ENCODE data around the gene WASL.
"Not testable (repeated sequence)": the region's sequence is repeated elsewhere in the genome, so short reads cannot be mapped to it uniquely, and the experiment has no call there.

Gene WASL

GRCh38 chr7:123750389-123751230 is 1.8 kb upstream of the WASL start:
- Mint-ChIP-seq H3K4me3 (no peak overlapping the region), H3K9me3 (no peaks in the 10 kb centered on the region), H3K4me1 (peaks cover 32% of the 10 kb centered on the region), H3K27ac (no peak overlapping the region), H3K36me3 (peaks cover 23% of the 10 kb centered on the region)
- DNase-seq (ENCODE audit: low spot score in 2 of 2): no peak
- no peak for ATAC-seq

- peak overlapping the region; percentile 92 for H3K27ac Mint-ChIP-seq
- peak; percentile 33 for ATAC-seq
- H3K9me3 Mint-ChIP-seq: no peaks in the 10 kb centered on the region
- H3K4me1 Mint-ChIP-seq: peaks cover 42% of the 10 kb centered on the region
- H3K36me3 Mint-ChIP-seq: peaks cover 23% of the 10 kb centered on the region
- DNase-seq (ENCODE audit: low spot score in 2 of 2): no peak
- H3K4me3 Mint-ChIP-seq: peak overlapping the region; percentile 94
These were observed 694 bp upstream of the WASL start for GRCh38 chr7:123749537-123749857.

- Mint-ChIP-seq H3K36me3 (peaks cover 32% of the 10 kb centered on the region), H3K9me3 (no peaks in the 10 kb centered on the region), H3K4me1 (peaks cover 54% of the 10 kb centered on the region), H3K27ac (peak overlapping the region; percentile 92), H3K4me3 (peak overlapping the region; percentile 94)
- ATAC-seq (peak; percentile 38), DNase-seq (ENCODE audit: low spot score in 2 of 2) (peak in 1 of 2 donors; percentile 14)
These were observed 551 bp downstream of the WASL start for GRCh38 chr7:123748171-123748733.

GRCh38 chr7:123747620-123748141 is 1.1 kb downstream of the WASL start:
- peak in 1 of 2 donors; percentile 57 for DNase-seq (ENCODE audit: low spot score in 2 of 2)
- Mint-ChIP-seq H3K36me3 (peaks cover 36% of the 10 kb centered on the region), H3K4me3 (peak overlapping the region; percentile 94), H3K4me1 (peaks cover 60% of the 10 kb centered on the region), H3K9me3 (no peaks in the 10 kb centered on the region), H3K27ac (peak overlapping the region; percentile 92)
- ATAC-seq: no peak

GRCh38 chr7:123746931-123747488 is 1.8 kb downstream of the WASL start:
- Mint-ChIP-seq H3K9me3 (no peaks in the 10 kb centered on the region), H3K4me1 (peaks cover 67% of the 10 kb centered on the region), H3K27ac (peak overlapping the region; percentile 92), H3K36me3 (peaks cover 36% of the 10 kb centered on the region), H3K4me3 (peak overlapping the region; percentile 94)
- ATAC-seq (no peak), DNase-seq (ENCODE audit: low spot score in 2 of 2) (no peak)

GRCh38 chr7:123746055-123746454 is 2.7 kb downstream of the WASL start:
- DNase-seq (ENCODE audit: low spot score in 2 of 2) (no peak), ATAC-seq (no peak)
- Mint-ChIP-seq H3K4me3 (peak overlapping the region; percentile 94), H3K4me1 (peaks cover 61% of the 10 kb centered on the region), H3K36me3 (peaks cover 36% of the 10 kb centered on the region), H3K27ac (peak overlapping the region; percentile 92), H3K9me3 (no peaks in the 10 kb centered on the region)

GRCh38 chr7:123745437-123745836 is 3.4 kb downstream of the WASL start:
- no peak overlapping the region for H3K27ac Mint-ChIP-seq

GRCh38 chr7:123744416-123744815 is 4.4 kb downstream of the WASL start:
- DNase-seq (ENCODE audit: low spot score in 2 of 2) (no peak), ATAC-seq (no peak)
- Mint-ChIP-seq H3K4me3 (no peak overlapping the region), H3K9me3 (no peaks in the 10 kb centered on the region), H3K4me1 (peaks cover 68% of the 10 kb centered on the region), H3K27ac (no peak overlapping the region), H3K36me3 (peaks cover 32% of the 10 kb centered on the region)

More at GRCh38 chr7:123745437-123745836, 3.4 kb downstream of the WASL start:
- no peak for ATAC-seq
- DNase-seq (ENCODE audit: low spot score in 2 of 2): no peak
- H3K4me1 Mint-ChIP-seq: peaks cover 67% of the 10 kb centered on the region
- peak overlapping the region; percentile 94 for H3K4me3 Mint-ChIP-seq
- no peaks in the 10 kb centered on the region for H3K9me3 Mint-ChIP-seq
- peaks cover 36% of the 10 kb centered on the region for H3K36me3 Mint-ChIP-seq

- Mint-ChIP-seq H3K27ac (no peak overlapping the region), H3K4me3 (no peak overlapping the region), H3K36me3 (peaks cover 16% of the 10 kb centered on the region), H3K9me3 (no peaks in the 10 kb centered on the region), H3K4me1 (peaks cover 65% of the 10 kb centered on the region)
- DNase-seq (ENCODE audit: low spot score in 2 of 2): no peak
- peak; percentile 71 for ATAC-seq
These were observed 6.9 kb downstream of the WASL start for GRCh38 chr7:123741940-123742339.

- Mint-ChIP-seq H3K36me3 (peaks cover 10% of the 10 kb centered on the region), H3K9me3 (peaks cover 9% of the 10 kb centered on the region), H3K4me3 (no peak overlapping the region), H3K27ac (no peak overlapping the region), H3K4me1 (peaks cover 41% of the 10 kb centered on the region)
- DNase-seq (ENCODE audit: low spot score in 2 of 2) (no peak), ATAC-seq (no peak)
These were observed 10.0 kb downstream of the WASL start for GRCh38 chr7:123738808-123739207.

- no peak for ATAC-seq
- Mint-ChIP-seq H3K4me1 (peaks cover 41% of the 10 kb centered on the region), H3K36me3 (peaks cover 12% of the 10 kb centered on the region)
These were observed 10.4 kb downstream of the WASL start for GRCh38 chr7:123738356-123738755.

GRCh38 chr7:123737168-123737674 is 11.6 kb downstream of the WASL start:
- not testable (repeated sequence) for DNase-seq (ENCODE audit: low spot score in 2 of 2); H3K27ac Mint-ChIP-seq; H3K4me3 Mint-ChIP-seq; ATAC-seq; H3K36me3 Mint-ChIP-seq
- Mint-ChIP-seq H3K9me3 (peaks cover 11% of the 10 kb centered on the region), H3K4me1 (peaks cover 34% of the 10 kb centered on the region)

More at GRCh38 chr7:123738356-123738755, 10.4 kb downstream of the WASL start:
- no peak overlapping the region for H3K27ac Mint-ChIP-seq
- H3K4me3 Mint-ChIP-seq: no peak overlapping the region
- peaks cover 9% of the 10 kb centered on the region for H3K9me3 Mint-ChIP-seq
- no peak for DNase-seq (ENCODE audit: low spot score in 2 of 2)

- no peak overlapping the region for H3K4me3 Mint-ChIP-seq
- H3K4me1 Mint-ChIP-seq: peaks cover 41% of the 10 kb centered on the region
These were observed 13.3 kb downstream of the WASL start for GRCh38 chr7:123735539-123735938.

GRCh38 chr7:123734498-123734897 is 14.3 kb downstream of the WASL start:
- DNase-seq (ENCODE audit: low spot score in 2 of 2) (no peak), ATAC-seq (no peak)
- H3K36me3 Mint-ChIP-seq: peaks cover 8% of the 10 kb centered on the region
- H3K4me3 Mint-ChIP-seq: no peak overlapping the region
- H3K4me1 Mint-ChIP-seq: peaks cover 45% of the 10 kb centered on the region
- H3K9me3 Mint-ChIP-seq: peaks cover 15% of the 10 kb centered on the region
- no peak overlapping the region for H3K27ac Mint-ChIP-seq

More at GRCh38 chr7:123735539-123735938, 13.3 kb downstream of the WASL start:
- Mint-ChIP-seq H3K27ac (no peak overlapping the region), H3K9me3 (peaks cover 15% of the 10 kb centered on the region), H3K36me3 (peaks cover 8% of the 10 kb centered on the region)
- no peak for DNase-seq (ENCODE audit: low spot score in 2 of 2)
- no peak for ATAC-seq

- H3K27ac Mint-ChIP-seq: no peak overlapping the region
- H3K4me1 Mint-ChIP-seq: peaks cover 46% of the 10 kb centered on the region
- peaks cover 14% of the 10 kb centered on the region for H3K36me3 Mint-ChIP-seq
- ATAC-seq (no peak), DNase-seq (ENCODE audit: low spot score in 2 of 2) (no peak)
- H3K9me3 Mint-ChIP-seq: peaks cover 15% of the 10 kb centered on the region
- H3K4me3 Mint-ChIP-seq: no peak overlapping the region
These were observed 16.3 kb downstream of the WASL start for GRCh38 chr7:123732413-123733091.
